GM12878 (cell line): ENCODE data around the gene CDX1. TPM values are rescaled to one million over a fixed set of nuclear protein-coding genes. Genes with fewer than 3 reads are reported as not detected.

Source experiments
- ATAC-seq: fragments of 200-7000 bp; cut with Tn5 transposase; 3 replicates; pipeline ENCODE4 v1.9.1; 2020; ENCODE audit warnings: mild to moderate bottlenecking, moderate library complexity
- BruUV-seq: library from RNA; stranded (reverse); fragments of 400-500 nt; replicated peaks from 2 replicates; lab custom pipeline; 2021; lab: Mats Ljungman, UMichigan
- CTCF ChIA-PET: fragments of 300-600 bp; sonication (Branson Sonifier 250); formaldehyde crosslinking; extraction: SDS; loops from one replicate; lab custom pipeline; 2021; ENCODE audit warnings: inconsistent platforms; lab: Yijun Ruan, JAX
- POLR2A ChIA-PET: fragments of 350-600 bp; formaldehyde crosslinking; extraction: SDS; loops from one replicate; lab custom pipeline; 2021; ENCODE audit warnings: inconsistent platforms; lab: Charles Lee
- RAD21 ChIA-PET: fragments of 300-600 bp; sonication (Branson Sonifier 250); formaldehyde crosslinking; loops from one replicate; lab custom pipeline; 2023; ENCODE audit warnings: antibody characterized with exemption; ENCODE audit not compliant: unreplicated experiment; lab: Charles Lee
- SMC1A ChIA-PET: fragments of 300-600 bp; sonication (Branson Sonifier 250); formaldehyde crosslinking; loops from one replicate; lab custom pipeline; 2023; ENCODE audit not compliant: unreplicated experiment, uncharacterized antibody; lab: Charles Lee
- DNase-seq: peaks from one replicate; pipeline ENCODE4 v3.0.0-alpha.2; 2011; ENCODE audit warnings: low read depth, low spot score
- FAIRE-seq: peaks from 3 replicates; lab custom pipeline; 2011; peaks lifted over from hg19 to GRCh38; lab: Jason Lieb, UNC
- H2AFZ ChIP-seq: 2 replicates; pipeline ENCODE4 v1.6.0; 2011; ENCODE audit warnings: low read depth, low read length, control low read depth; ENCODE audit not compliant: control insufficient read depth
- H3K27ac ChIP-seq: 2 replicates; pipeline ENCODE4 v1.5.1; 2011; ENCODE audit warnings: control low read depth; ENCODE audit not compliant: control insufficient read depth, insufficient read depth
- H3K27me3 ChIP-seq, 2 experiments: replicated peaks in 1 of 2; 2 replicates each; pipeline versions ENCODE4 v1.6.0 to v1.6.1; 2011; ENCODE audit warnings: low read length in 1 of 2; ENCODE audit not compliant: control insufficient read depth in 2 of 2, insufficient read depth in 2 of 2
- H3K36me3 ChIP-seq, 2 experiments: 2 replicates each; pipeline ENCODE4 v1.5.1; 2011; ENCODE audit warnings: low read length in 1 of 2; ENCODE audit not compliant: control insufficient read depth in 2 of 2, insufficient read depth in 2 of 2
- H3K4me1 ChIP-seq: 2 replicates; pipeline ENCODE4 v1.6.1; 2011; ENCODE audit warnings: mild to moderate bottlenecking, low read length, moderate library complexity, mixed read lengths; ENCODE audit not compliant: control insufficient read depth, insufficient read depth
- H3K4me2 ChIP-seq: 2 replicates; pipeline ENCODE4 v1.6.0; 2011; ENCODE audit warnings: control low read depth; ENCODE audit not compliant: control insufficient read depth, insufficient read depth
- H3K4me3 ChIP-seq: fragments of 200-600 bp; sonication (generic); 2 replicates; pipeline ENCODE4 v1.5.1; 2016
- H3K79me2 ChIP-seq: 2 replicates; pipeline ENCODE4 v1.6.0; 2011; ENCODE audit warnings: low read length; ENCODE audit not compliant: control insufficient read depth, insufficient read depth
- H3K9ac ChIP-seq: 2 replicates; pipeline ENCODE4 v1.8.0; 2011; ENCODE audit warnings: low read length, control low read depth, mixed read lengths; ENCODE audit not compliant: control insufficient read depth, insufficient read depth
- H3K9me3 ChIP-seq: replicated peaks from 3 replicates; pipeline ENCODE4 v1.5.1; 2011; ENCODE audit warnings: mild to moderate bottlenecking, low read length; ENCODE audit not compliant: control insufficient read depth, insufficient read depth
- H4K20me1 ChIP-seq: 2 replicates; pipeline ENCODE4 v1.6.0; 2011; ENCODE audit not compliant: control insufficient read depth, insufficient read depth
- IRF4 ChIP-seq: IDR thresholded peaks from 2 replicates; pipeline ENCODE4 v1.6.1; 2011; ENCODE audit warnings: low read depth, low read length
- NR2F1 ChIP-seq: fragments of 450-650 bp; conservative IDR thresholded peaks from 2 replicates; pipeline ENCODE4 v1.6.1; 2017; ENCODE audit warnings: mild to moderate bottlenecking
- PML ChIP-seq: IDR thresholded peaks from 2 replicates; pipeline ENCODE4 v1.6.1; 2012; ENCODE audit warnings: low read length, inconsistent platforms
- POU2F2 ChIP-seq: IDR thresholded peaks from 3 replicates; pipeline ENCODE4 v1.6.1; 2011; ENCODE audit warnings: low read depth, mild to moderate bottlenecking, low read length, borderline replicate concordance
- RAD51 ChIP-seq: fragments of 450-650 bp; IDR thresholded peaks from 2 replicates; pipeline ENCODE4 v1.6.1; 2016; ENCODE audit warnings: moderate library complexity, mild to moderate bottlenecking, inconsistent platforms
- SP1 ChIP-seq: IDR thresholded peaks from one replicate; pipeline ENCODE4 v1.6.1; 2011; ENCODE audit warnings: low read depth, low read length
- WRNIP1 ChIP-seq: IDR thresholded peaks from 2 replicates; pipeline ENCODE4 v1.6.1; 2011; ENCODE audit warnings: low read depth, low read length, improper control_type of control experiment, borderline replicate concordance
- WGBS: methylation state at CpG from one replicate; pipeline ENCODE4 v1.1.6; 2016; ENCODE audit warnings: low lambda C conversion rate; ENCODE audit not compliant: insufficient replicate concordance, insufficient coverage; ENCODE audit errors: missing lambda C conversion rate; 5-methylcytosine and 5-hydroxymethylcytosine counted together
- in situ Hi-C: fragments of 300-500 bp; cut with MboI; formaldehyde crosslinking; loops from 9 replicates; pipeline ENCODE4 v1.14.3; 2018; ENCODE audit warnings: mixed read lengths
- intact Hi-C: fragments of 100-400 bp; cut with micrococcal nuclease; formaldehyde crosslinking; loops from one replicate; pipeline ENCODE4 v1.14.2; 2022; ENCODE audit not compliant: unreplicated experiment
- polyA plus RNA-seq, 11 experiments: library from polyadenylated mRNA; depleted of rRNA in 4 of 11; unstranded in 6 of 11; stranded (reverse) in 5 of 11; fragments of >200 nt; fragmentation: Nextera tagmentation in 4 of 11; fragmentation: Illumina TruSeq in 1 of 11; extraction: Ambion mirVana in 4 of 11; extraction: Trizol in 1 of 11; gene quantifications; 1 replicate in 1 of 11; 2 replicates in 10 of 11; pipeline versions ENCODE4 v1.2.1 to v1.2.3, GENCODE V29; 2011 to 2016; ENCODE audit warnings: inconsistent platforms in 2 of 11, missing spikeins in 2 of 11, low read depth in 1 of 11
- total RNA-seq, 4 experiments: library from RNA; depleted of rRNA in 3 of 4; stranded (reverse); fragments of >200 nt in 3 of 4; fragmentation: Illumina TruSeq in 1 of 4; extraction: Trizol in 1 of 4; gene quantifications; 2 replicates each; pipeline versions ENCODE4 v1.2.1 to v1.2.3, GENCODE V29; 2013 to 2021
- TF ChIP-seq, protein P1 (sequence below): fragments of 450-650 bp; IDR thresholded peaks from 2 replicates; pipeline ENCODE4 v1.6.1; 2017; ENCODE audit warnings: mild to moderate bottlenecking, low read depth, inconsistent platforms; ENCODE audit not compliant: poor library complexity, severe bottlenecking

Gene CDX1
- total and polyA plus RNA-seq, 10 of the 15 experiments (the other 5 are each of a cell fraction or from before 2014, with no cell fraction given): not detected

DNA sequence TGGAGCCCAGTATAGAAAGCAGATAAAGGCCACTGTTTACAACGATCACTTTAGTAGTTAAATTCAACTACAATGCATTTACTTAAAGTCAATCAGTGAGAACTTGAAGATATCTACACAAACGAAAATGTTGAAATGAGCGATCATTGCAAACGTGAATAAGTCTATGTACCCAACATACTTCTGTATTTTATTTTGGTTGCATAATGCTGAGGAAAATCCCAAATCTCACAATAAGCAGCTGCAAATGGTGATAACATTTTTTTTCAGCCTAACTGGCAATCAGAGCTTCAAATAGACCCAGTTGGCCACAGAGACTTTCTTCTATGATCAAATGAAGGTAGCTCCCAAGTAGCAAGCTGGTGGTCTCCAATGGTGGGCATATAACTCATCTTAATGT, 43.0 kb upstream of the CDX1 start (continued):
- TF ChIP-seq NR2F1: no peak
- TF ChIP-seq, all 136 proteins: peak for 0

DNA sequence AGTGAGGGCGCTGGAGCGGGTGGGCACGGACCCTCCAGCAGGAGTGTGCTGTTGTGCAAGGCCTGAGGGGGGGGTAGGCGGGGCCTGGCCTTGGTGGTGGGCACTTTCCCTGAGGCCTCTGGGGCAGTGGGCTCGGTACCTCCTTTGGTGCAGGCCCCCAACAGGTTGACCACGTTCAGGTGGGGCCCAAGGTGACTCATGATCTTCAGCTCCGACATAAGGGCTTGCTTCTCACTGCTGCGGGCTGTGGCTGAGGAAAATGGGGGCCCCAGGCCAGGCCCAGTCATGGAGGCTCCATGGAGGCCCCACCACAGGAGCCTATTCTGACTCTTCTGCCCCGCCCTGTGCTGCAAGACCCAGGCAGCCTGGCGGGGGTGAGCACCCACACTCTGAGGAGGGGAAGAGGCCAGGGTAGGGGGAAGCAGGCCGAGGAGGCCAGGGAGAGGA, 42.4 kb upstream of the CDX1 start:
- RAD21 ChIA-PET: interaction anchor here (0.9 kb wide), 1 partner anchor 89 kb away, joined by 3 read pairs; no protein-coding TSS in a partner anchor
- ATAC-seq (no peak), FAIRE-seq (no peak), DNase-seq (no peak)
- Histone ChIP-seq H3K36me3 (no peaks in the 10 kb centered on the region), H3K27ac (no peak overlapping the region), H2AFZ (no peak overlapping the region), H3K4me1 (no peaks in the 10 kb centered on the region), H3K4me3 (no peak overlapping the region), H3K9ac (no peak overlapping the region), H3K79me2 (no peaks in the 10 kb centered on the region), H3K9me3 (no peaks in the 10 kb centered on the region), H4K20me1 (no peaks in the 10 kb centered on the region), H3K27me3 (no peaks in the 10 kb centered on the region), H3K4me2 (no peak overlapping the region)
- SMC1A ChIA-PET: interaction anchor here (0.7 kb wide), 1 partner anchor 52 kb away, joined by 3 read pairs; no protein-coding TSS in a partner anchor
- POLR2A ChIA-PET: no interaction called here
- TF ChIP-seq WRNIP1 (no peak), SP1 (no peak), RAD51 (no peak), IRF4 (no peak), POU2F2 (no peak), PML (no peak)
- TF ChIP-seq, protein P1, sequence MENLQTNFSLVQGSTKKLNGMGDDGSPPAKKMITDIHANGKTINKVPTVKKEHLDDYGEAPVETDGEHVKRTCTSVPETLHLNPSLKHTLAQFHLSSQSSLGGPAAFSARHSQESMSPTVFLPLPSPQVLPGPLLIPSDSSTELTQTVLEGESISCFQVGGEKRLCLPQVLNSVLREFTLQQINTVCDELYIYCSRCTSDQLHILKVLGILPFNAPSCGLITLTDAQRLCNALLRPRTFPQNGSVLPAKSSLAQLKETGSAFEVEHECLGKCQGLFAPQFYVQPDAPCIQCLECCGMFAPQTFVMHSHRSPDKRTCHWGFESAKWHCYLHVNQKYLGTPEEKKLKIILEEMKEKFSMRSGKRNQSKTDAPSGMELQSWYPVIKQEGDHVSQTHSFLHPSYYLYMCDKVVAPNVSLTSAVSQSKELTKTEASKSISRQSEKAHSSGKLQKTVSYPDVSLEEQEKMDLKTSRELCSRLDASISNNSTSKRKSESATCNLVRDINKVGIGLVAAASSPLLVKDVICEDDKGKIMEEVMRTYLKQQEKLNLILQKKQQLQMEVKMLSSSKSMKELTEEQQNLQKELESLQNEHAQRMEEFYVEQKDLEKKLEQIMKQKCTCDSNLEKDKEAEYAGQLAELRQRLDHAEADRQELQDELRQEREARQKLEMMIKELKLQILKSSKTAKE: no peak
- intact Hi-C loops: no loop called here
- CTCF ChIA-PET: interaction anchor here (1.4 to 2.5 kb wide), 2 partner anchors 15 to 95 kb away, joined by 5 to 15 read pairs; no protein-coding TSS in a partner anchor
- in situ Hi-C loops: no loop called here
- no TSS peak for BruUV-seq
- 28% methylated on average over 11 of the region's 11 CpGs for WGBS
